Stimulated activated CD8-positive, alpha-beta memory T cell treated with anti-CD3 and anti-CD28 coated beads, Interleukin-7, amount 100 ng/mL, for 48 hours (primary cell): ENCODE measurements around the gene HIVEP2.

Experiments used
- DNase-seq, 2 donors: peaks; one replicate each; pipeline ENCODE4 v3.0.0-alpha.2; 2020; ENCODE audit warnings: low read depth in 1 of 2; ENCODE audit errors: extremely low read depth in 1 of 2

Gene HIVEP2

DNA sequence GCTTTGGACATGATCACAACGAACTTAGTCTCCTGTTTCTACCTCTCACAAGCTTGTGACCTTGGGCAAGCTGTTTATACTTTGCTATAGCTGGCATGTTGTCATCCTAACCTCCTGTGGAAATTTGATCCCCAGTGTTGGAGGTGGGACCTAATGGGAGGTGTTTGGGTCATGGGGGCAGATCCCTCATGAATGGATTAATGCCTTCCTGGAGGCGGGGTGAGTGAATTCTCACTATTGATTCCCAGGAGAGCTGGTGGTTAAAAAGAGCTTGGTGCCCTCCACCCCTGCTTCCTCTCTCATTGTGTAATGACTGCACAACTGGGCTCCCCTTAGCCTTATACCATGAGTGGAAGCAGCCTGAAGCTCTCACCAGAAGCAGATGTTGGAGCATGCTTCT lies 228.9 kb downstream of the HIVEP2 start:
- DNase-seq = no peak

DNA sequence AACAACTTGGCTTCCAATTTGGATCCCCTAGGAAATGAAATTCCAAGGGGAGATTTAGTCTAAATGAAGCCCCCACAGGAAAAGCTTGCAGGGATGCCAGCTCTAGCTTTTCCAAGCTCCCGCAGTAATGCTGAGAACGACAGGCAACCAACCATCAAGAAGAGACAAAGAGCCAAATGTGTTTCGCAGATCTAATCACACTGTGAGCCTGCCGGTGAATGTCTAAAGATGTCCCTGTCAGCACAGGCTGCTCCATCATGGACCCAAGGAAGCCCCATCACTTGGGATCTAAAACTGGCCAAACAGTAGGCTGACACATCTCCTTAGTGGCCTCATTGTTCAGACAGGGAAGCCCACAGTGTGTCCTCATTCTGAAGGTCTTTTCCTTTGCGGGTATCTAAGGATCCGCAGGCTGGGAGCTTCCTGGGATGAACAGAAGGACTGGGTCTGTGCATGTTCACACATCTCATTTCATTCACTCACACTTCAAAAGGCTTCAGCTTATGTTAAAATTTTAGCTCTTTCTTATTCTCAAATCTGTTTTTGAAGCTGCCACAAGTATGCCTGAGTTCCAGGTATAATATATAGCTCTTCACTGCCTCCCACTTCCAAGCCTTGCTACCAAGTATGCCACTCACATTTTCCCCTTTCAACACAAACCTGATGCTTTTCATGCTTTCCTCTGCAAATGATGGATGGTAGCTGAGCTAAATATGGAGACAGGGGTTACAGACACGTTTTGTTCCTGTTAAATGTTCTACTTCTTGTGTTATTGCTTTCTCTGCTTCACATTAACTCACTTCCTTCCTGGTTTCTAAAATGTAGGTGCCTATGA lies 229.8 kb downstream of the HIVEP2 start:
- DNase-seq = no peak

DNA sequence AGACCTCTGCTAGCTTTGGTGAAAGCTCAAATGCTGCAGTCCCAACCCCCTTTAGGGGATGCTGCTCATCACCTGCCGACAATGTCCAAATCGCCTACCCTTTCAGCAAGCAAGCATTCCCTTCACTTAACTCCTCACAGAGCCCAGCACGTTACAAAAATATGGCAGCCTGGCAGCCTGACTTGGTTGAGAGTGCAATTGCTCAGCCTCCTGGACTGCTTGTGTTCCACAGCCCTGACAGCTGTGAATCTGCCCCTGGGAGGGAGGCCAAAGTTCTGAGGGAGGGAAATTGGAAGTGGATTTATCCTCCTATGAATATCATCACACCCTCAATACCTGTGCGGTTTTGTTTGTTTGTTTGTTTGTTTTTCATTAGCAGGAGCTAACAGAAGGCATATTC lies 231.0 kb downstream of the HIVEP2 start:
- DNase-seq = no peak

DNA sequence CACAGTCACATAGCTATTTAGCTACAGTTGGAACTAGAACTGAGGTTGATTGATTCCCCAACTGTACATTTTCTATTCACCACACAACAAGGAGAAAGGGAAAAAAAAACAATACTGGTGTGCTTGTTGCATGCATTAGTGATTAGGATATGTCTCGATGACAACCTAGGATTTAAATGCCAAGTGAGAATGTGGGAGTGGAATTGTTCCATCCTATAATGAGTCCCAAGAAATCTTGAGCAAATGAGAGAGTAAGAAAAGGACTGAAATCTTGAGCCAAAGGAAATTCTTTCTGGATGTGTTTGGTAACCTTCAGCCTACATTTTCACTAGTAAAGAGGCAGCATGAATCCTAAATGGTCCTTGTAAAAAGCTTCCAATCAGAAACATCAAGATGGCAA lies 232.7 kb downstream of the HIVEP2 start:
- no peak for DNase-seq

DNA sequence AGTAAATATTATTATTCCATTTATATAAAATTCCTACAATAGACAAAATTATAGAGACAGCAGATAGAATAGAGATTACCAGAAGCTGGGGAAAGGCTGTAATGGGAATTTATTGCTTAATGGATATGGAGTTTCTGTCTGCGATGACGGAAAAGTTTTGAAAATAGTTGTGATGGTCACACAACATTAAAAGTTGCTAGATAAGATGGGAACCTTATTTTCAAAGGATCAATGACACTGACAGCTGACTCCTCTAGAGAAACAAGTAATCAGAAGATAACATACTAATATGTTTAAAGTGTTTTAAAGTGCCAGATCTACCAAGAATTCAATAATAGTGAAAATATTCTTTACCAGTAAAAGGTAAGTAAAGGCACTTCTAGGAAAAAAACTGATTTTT lies 236.3 kb downstream of the HIVEP2 start:
- DNase-seq = no peak

DNA sequence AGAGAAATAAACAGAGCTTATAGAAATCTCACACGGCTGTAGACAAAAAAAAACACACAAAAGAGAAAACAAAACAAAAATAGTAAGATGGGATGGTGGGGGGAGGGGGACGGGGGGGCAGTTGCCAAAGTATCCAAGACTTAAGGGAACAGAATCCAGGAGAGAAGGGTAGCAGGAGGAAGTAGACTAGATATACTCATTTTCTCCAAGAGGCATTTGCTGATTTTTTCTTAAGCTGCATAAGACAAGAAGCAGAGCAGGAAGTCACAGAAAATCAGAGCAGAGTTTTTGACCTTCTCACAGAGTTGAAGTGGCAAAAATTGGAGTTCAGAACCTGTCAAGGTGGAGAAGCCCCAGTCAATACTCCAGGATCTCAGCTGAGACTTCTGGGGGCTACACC lies 237.7 kb downstream of the HIVEP2 start:
- DNase-seq = no peak

DNA sequence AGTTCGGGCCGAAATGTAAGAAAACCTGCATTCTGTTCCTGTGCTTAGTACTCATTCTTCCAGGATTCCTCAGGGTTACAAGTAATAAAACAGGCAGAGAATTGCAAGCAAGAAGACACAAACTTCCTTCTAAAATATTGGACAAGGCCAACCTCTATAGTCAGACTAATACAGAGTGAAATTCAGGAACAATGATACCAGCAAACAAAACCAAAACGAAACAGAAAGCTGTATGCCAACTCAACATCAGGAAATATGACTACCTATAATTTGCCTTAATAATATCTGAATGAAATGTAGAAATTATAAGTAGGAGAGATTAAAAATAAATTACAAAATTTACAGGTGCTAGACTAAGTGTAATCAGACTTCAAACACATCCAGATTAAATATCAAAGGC lies 238.8 kb downstream of the HIVEP2 start:
- DNase-seq = no peak

DNA sequence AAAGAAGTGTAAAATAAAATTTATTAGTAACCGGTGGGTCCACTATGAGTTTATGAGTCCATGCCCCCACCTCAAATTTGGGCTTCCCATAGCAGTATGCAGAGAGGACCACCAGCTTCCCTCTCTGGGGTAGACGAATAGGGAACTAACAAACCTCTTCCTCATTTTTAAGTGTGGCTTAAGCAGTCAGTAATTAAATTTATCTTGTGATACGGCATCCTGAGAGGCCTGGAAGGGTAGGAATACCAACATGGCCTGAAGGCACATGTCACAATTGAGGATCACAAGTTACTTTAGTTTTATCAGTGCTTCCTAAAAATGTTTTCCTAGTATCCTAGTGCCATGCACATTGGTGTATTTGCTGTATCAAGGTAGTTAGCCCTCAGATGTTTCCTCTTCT lies 239.9 kb downstream of the HIVEP2 start:
- DNase-seq = no peak

DNA sequence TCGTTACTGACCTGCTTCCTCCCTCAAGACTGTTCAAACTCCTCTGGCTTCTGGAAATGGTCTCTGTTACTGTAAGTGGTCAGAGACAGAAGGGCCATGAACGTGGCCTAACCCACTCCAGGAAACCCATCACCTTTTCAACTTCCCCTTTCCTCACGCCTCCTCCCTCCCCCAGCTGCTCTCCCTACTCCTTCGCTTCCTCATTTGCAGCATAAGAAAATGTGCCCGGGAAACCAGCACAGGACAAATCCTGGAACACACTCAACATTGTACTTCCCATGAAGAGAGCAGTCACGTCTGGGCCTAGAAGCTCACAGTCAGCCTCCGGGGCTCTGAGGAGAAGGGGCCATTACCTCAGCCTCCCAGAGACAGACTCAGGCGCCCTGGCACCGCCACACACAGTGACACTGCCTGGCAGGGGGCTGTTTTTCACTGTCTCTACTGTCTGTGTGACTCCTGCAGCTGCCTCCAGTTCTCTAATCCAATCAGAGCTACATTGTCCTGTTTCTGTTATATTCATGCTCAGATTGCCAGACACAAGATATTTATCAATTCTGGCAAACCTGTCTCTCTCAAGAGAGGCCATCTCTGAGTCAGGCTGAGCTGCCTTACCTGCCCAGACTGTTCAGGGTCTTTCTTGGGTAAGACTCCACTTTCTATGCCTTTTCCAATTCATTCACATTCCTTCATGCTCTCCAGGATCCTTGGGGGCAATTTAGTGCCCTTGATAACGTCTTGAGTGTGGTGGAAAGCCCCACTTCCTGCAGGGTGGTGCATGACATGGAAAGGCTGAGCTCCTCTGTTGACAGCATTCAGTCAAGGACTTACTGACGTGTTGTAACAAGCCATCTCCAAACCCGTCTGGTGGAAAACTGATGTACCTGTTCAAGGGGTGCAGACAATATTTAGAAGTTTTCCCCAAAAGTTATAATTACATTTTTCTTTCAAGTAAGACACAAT lies 242.2 kb downstream of the HIVEP2 start:
- DNase-seq = no peak
